Measurements from ENCODE around the gene WIF1.

The WIF1 gene

GRCh38 chr12:65121049-65121955 lies at the start of gene WIF1:
Gene WIF1, minus strand, starts transcription at chr12:65121305. Its CDS starts 114 bp downstream, at chr12:65121191.
- DNase-seq = no peak

GRCh38 chr12:65170209-65170881 lies 49.2 kb upstream of the WIF1 start:
- DNase-seq = no peak

- peak; percentile 22 for DNase-seq
Measured at GRCh38 chr12:65169320-65170208, 48.5 kb upstream of the WIF1 start, which contains the start of gene LEMD3. Gene LEMD3, plus strand, starts transcription at chr12:65169583. Its CDS starts 14 bp downstream, at chr12:65169597.

GRCh38 chr12:65168681-65169319 lies 47.7 kb upstream of the WIF1 start:
- no peak for DNase-seq

GRCh38 chr12:65164774-65165173 lies 43.7 kb upstream of the WIF1 start:
- no peak for DNase-seq

- no peak for DNase-seq
Measured at GRCh38 chr12:65164244-65164643, 43.1 kb upstream of the WIF1 start.

- no peak for DNase-seq
Measured at GRCh38 chr12:65162609-65163008, 41.5 kb upstream of the WIF1 start.

- no peak for DNase-seq
Measured at GRCh38 chr12:65157091-65157490, 36.0 kb upstream of the WIF1 start.

- DNase-seq = peak; percentile 29
Measured at GRCh38 chr12:65156366-65156841, 35.3 kb upstream of the WIF1 start.

GRCh38 chr12:65155784-65156183 lies 34.7 kb upstream of the WIF1 start:
- no peak for DNase-seq

- DNase-seq = no peak
Measured at GRCh38 chr12:65152596-65152995, 31.5 kb upstream of the WIF1 start.

GRCh38 chr12:65152012-65152411 lies 30.9 kb upstream of the WIF1 start:
- no peak for DNase-seq

- DNase-seq = no peak
Measured at GRCh38 chr12:65147312-65147905, 26.3 kb upstream of the WIF1 start.

GRCh38 chr12:65140738-65141137 lies 19.6 kb upstream of the WIF1 start:
- no peak for DNase-seq

GRCh38 chr12:65139389-65139788 lies 18.3 kb upstream of the WIF1 start:
- no peak for DNase-seq

GRCh38 chr12:65133879-65134278 lies 12.8 kb upstream of the WIF1 start:
- no peak for DNase-seq

GRCh38 chr12:65126482-65126881 lies 5.4 kb upstream of the WIF1 start:
- DNase-seq = no peak

- DNase-seq = no peak
Measured at GRCh38 chr12:65125975-65126374, 4.9 kb upstream of the WIF1 start.

- DNase-seq = no peak
Measured at GRCh38 chr12:65125247-65125646, 4.1 kb upstream of the WIF1 start.

GRCh38 chr12:65123435-65124063 lies 2.4 kb upstream of the WIF1 start:
- DNase-seq = peak; percentile 24

- no peak for DNase-seq
Measured at GRCh38 chr12:65122703-65123102, 1.6 kb upstream of the WIF1 start.

All from SIG-M5 (cell line).